HCT116 (cell line): Measurements from ENCODE around the gene OR52H1. TPM values are rescaled to one million over a fixed set of nuclear protein-coding genes. Genes with fewer than 3 reads are reported as not detected.

Experiments used
- ATAC-seq: fragments of 200-7000 bp; cut with Tn5 transposase; 2 replicates; pipeline ENCODE4 v1.9.1; 2020; ENCODE audit warnings: mild to moderate bottlenecking, moderate library complexity
- BruUV-seq: library from RNA; stranded (reverse); fragments of 400-500 nt; replicated peaks from 2 replicates; lab custom pipeline; 2021; lab: Mats Ljungman, UMichigan
- CTCF ChIA-PET: fragments of 300-600 bp; sonication (Branson Sonifier 250); formaldehyde crosslinking; loops from one replicate; lab custom pipeline; 2021; ENCODE audit warnings: antibody characterized with exemption; lab: Charles Lee
- POLR2A ChIA-PET: fragments of 300-600, 350-600 bp; sonication (Branson Sonifier 250); formaldehyde crosslinking; loops from one replicate; lab custom pipeline; 2021; ENCODE audit warnings: antibody characterized with exemption; lab: Charles Lee
- RAD21 ChIA-PET, 2 experiments: fragments of 300-600 bp; sonication (Branson Sonifier 250); formaldehyde crosslinking; loops; one replicate each; lab custom pipeline; 2023; ENCODE audit warnings: low total read pairs in 2 of 2; ENCODE audit not compliant: uncharacterized antibody in 2 of 2, unreplicated experiment in 2 of 2, low non-redundant PET in 1 of 2; lab: Charles Lee
- DNase-seq: peaks from one replicate; pipeline ENCODE4 v3.0.0-alpha.2; 2010; ENCODE audit warnings: low read depth, low spot score
- H2AFZ ChIP-seq: fragments of 200-600 bp; shearing (Covaris generic), sonication (generic); 2 replicates; pipeline ENCODE4 v1.6.1; 2017; ENCODE audit warnings: low read depth, mixed run types, mixed read lengths, antibody characterized with exemption, low read length; ENCODE audit not compliant: poor library complexity, severe bottlenecking
- H3K27ac ChIP-seq: 2 replicates; pipeline ENCODE4 v1.5.1; 2012; ENCODE audit warnings: low read depth, low read length
- H3K27me3 ChIP-seq: fragments of 200-600 bp; sonication (generic); 2 replicates; pipeline ENCODE4 v1.6.1; 2016; ENCODE audit warnings: mixed run types, low read length, mixed read lengths; ENCODE audit not compliant: insufficient read depth
- H3K36me3 ChIP-seq, 2 experiments: fragments of 200-500 bp in 1 of 2; fragments of 200-600 bp in 1 of 2; sonication (Bioruptor generic) in 1 of 2; sonication (generic) in 1 of 2; 2 replicates each; pipeline versions ENCODE4 v1.5.1 to v1.6.1; 2014 to 2016; ENCODE audit warnings: low read length in 2 of 2, inconsistent platforms in 1 of 2, mixed read lengths in 1 of 2, mixed run types in 1 of 2; ENCODE audit not compliant: insufficient read depth in 2 of 2, control insufficient read depth in 1 of 2
- H3K4me1 ChIP-seq, 2 experiments: fragments of 200-600 bp in 1 of 2; sonication (generic) in 1 of 2; 2 replicates each; pipeline versions ENCODE4 v1.5.1 to v1.6.1; 2012 to 2017; ENCODE audit warnings: low read length in 2 of 2, inconsistent platforms in 1 of 2, mild to moderate bottlenecking in 1 of 2, mixed read lengths in 1 of 2, mixed run types in 1 of 2, moderate library complexity in 1 of 2; ENCODE audit not compliant: insufficient read depth in 2 of 2, control insufficient read depth in 1 of 2
- H3K4me2 ChIP-seq: fragments of 200-600 bp; sonication (generic); 2 replicates; pipeline ENCODE4 v1.6.1; 2017; ENCODE audit warnings: mixed run types, low read length, mixed read lengths
- H3K4me3 ChIP-seq, 2 experiments: fragments of 200-600 bp in 1 of 2; sonication (generic) in 1 of 2; replicated peaks in 1 of 2; 2 replicates each; pipeline ENCODE4 v1.5.1; 2011 to 2016; ENCODE audit warnings: low read length in 2 of 2, control low read depth in 1 of 2, low read depth in 1 of 2, mild to moderate bottlenecking in 1 of 2, mixed read lengths in 1 of 2, mixed run types in 1 of 2
- H3K79me2 ChIP-seq: fragments of 200-600 bp; sonication (generic); 2 replicates; pipeline ENCODE4 v1.6.1; 2017; ENCODE audit warnings: mild to moderate bottlenecking, mixed run types, low read length, moderate library complexity, mixed read lengths; ENCODE audit not compliant: insufficient read depth
- H3K9ac ChIP-seq: fragments of 200-600 bp; sonication (generic); 2 replicates; pipeline ENCODE4 v1.6.1; 2016; ENCODE audit warnings: low read length, mixed read lengths
- H3K9me2 ChIP-seq: fragments of 200-600 bp; sonication (generic), shearing (Covaris generic); 2 replicates; pipeline ENCODE4 v1.6.1; 2017; ENCODE audit warnings: mixed run types, mild to moderate bottlenecking, moderate library complexity; ENCODE audit not compliant: insufficient read depth
- H3K9me3 ChIP-seq, 2 experiments: fragments of 200-500 bp in 1 of 2; fragments of 200-600 bp in 1 of 2; sonication (Bioruptor generic) in 1 of 2; sonication (generic) in 1 of 2; 2 replicates each; pipeline ENCODE4 v1.6.1; 2014 to 2017; ENCODE audit warnings: low read length in 2 of 2, mixed read lengths in 2 of 2, inconsistent platforms in 1 of 2, low read depth in 1 of 2, mild to moderate bottlenecking in 1 of 2, mixed run types in 1 of 2, moderate library complexity in 1 of 2; ENCODE audit not compliant: control insufficient read depth in 1 of 2, insufficient read depth in 1 of 2
- H4K20me1 ChIP-seq: fragments of 200-600 bp; sonication (generic), shearing (Covaris generic); 2 replicates; pipeline ENCODE4 v1.6.1; 2017; ENCODE audit warnings: mixed run types, mild to moderate bottlenecking, moderate library complexity; ENCODE audit not compliant: insufficient read depth
- CBX3 ChIP-seq: IDR thresholded peaks from 2 replicates; pipeline ENCODE4 v1.6.1; 2012; ENCODE audit warnings: low read depth
- CEBPB ChIP-seq: IDR thresholded peaks from 2 replicates; pipeline ENCODE4 v1.6.1; 2012; ENCODE audit warnings: low read depth
- EGR1 ChIP-seq: IDR thresholded peaks from 2 replicates; pipeline ENCODE4 v1.6.1; 2012; ENCODE audit warnings: low read depth
- ELF1 ChIP-seq: IDR thresholded peaks from 2 replicates; pipeline ENCODE4 v1.6.1; 2012; ENCODE audit warnings: low read depth, borderline replicate concordance
- EZH2 ChIP-seq: fragments of 200-600 bp; sonication (generic); IDR thresholded peaks from 2 replicates; pipeline ENCODE4 v1.6.1; 2017; ENCODE audit warnings: antibody characterized with exemption, mixed run types
- EZH2phosphoT487 ChIP-seq: fragments of 200-600 bp; IDR thresholded peaks from 2 replicates; pipeline ENCODE4 v1.6.1; 2018; ENCODE audit warnings: antibody characterized with exemption, borderline replicate concordance
- FOSL1 ChIP-seq: IDR thresholded peaks from 2 replicates; pipeline ENCODE4 v1.6.1; 2012; ENCODE audit warnings: low read depth
- JUND ChIP-seq: IDR thresholded peaks from 2 replicates; pipeline ENCODE4 v1.6.1; 2012
- POLR2A ChIP-seq: IDR thresholded peaks from 2 replicates; pipeline ENCODE4 v1.7.0; 2011; ENCODE audit warnings: borderline replicate concordance; ENCODE audit not compliant: insufficient read depth, insufficient read length; ENCODE audit errors: extremely low read depth
- POLR2AphosphoS5 ChIP-seq: IDR thresholded peaks from 2 replicates; pipeline ENCODE4 v1.6.1; 2011; ENCODE audit warnings: mild to moderate bottlenecking, low read depth, low read length, moderate library complexity
- RAD21 ChIP-seq: IDR thresholded peaks from 2 replicates; pipeline ENCODE4 v1.6.1; 2012; ENCODE audit warnings: low read depth, mild to moderate bottlenecking
- SIN3A ChIP-seq: IDR thresholded peaks from 2 replicates; pipeline ENCODE4 v1.6.1; 2012; ENCODE audit warnings: low read depth
- SP1 ChIP-seq: IDR thresholded peaks from 2 replicates; pipeline ENCODE4 v1.6.1; 2012; ENCODE audit warnings: low read depth
- SRF ChIP-seq: IDR thresholded peaks from 2 replicates; pipeline ENCODE4 v1.6.1; 2012; ENCODE audit warnings: low read depth
- TCF7L2 ChIP-seq: IDR thresholded peaks from 2 replicates; pipeline ENCODE4 v1.7.0; 2011; ENCODE audit warnings: borderline replicate concordance, inconsistent platforms; ENCODE audit not compliant: insufficient read depth, insufficient read length; ENCODE audit errors: extremely low read depth
- YY1 ChIP-seq: IDR thresholded peaks from 2 replicates; pipeline ENCODE4 v1.6.1; 2011; ENCODE audit warnings: low read length, low read depth, moderate library complexity, mild to moderate bottlenecking; ENCODE audit not compliant: insufficient replicate concordance; ENCODE audit errors: extremely low read depth
- ZFX ChIP-seq: fragments of 450-650 bp; IDR thresholded peaks from 2 replicates; pipeline ENCODE4 v1.6.1; 2017
- ZNF274 ChIP-seq: fragments of 200-500 bp; sonication (Bioruptor generic); IDR thresholded peaks from 2 replicates; pipeline ENCODE4 v1.6.1; 2014; ENCODE audit warnings: mild to moderate bottlenecking, low read depth, low read length, inconsistent platforms
- intact Hi-C: fragments of 100-400 bp; cut with micrococcal nuclease; formaldehyde crosslinking; loops from 2 replicates; pipeline ENCODE4 v1.10.0; 2022
- total RNA-seq: library from RNA; stranded (reverse); gene quantifications from one replicate; pipeline ENCODE4 v1.2.1, GENCODE V29; 2021; ENCODE audit not compliant: unreplicated experiment
- TF ChIP-seq, protein P1 (sequence below), 3 experiments: fragments of 200-600 bp in 1 of 3; sonication (generic) in 1 of 3; IDR thresholded peaks in 2 of 3; conservative IDR thresholded peaks in 1 of 3; 2 replicates each; pipeline ENCODE4 v1.5.1; 2012 to 2017; ENCODE audit warnings: low read depth in 2 of 3, low read length in 2 of 3, antibody characterized with exemption in 1 of 3, borderline replicate concordance in 1 of 3, control low read depth in 1 of 3, mild to moderate bottlenecking in 1 of 3, mixed read lengths in 1 of 3, mixed run types in 1 of 3, moderate library complexity in 1 of 3; ENCODE audit not compliant: insufficient read depth in 1 of 3
- TF ChIP-seq, protein P2 (sequence below): IDR thresholded peaks from 2 replicates; pipeline ENCODE4 v1.6.1; 2011; ENCODE audit warnings: mild to moderate bottlenecking, low read length, moderate library complexity; ENCODE audit not compliant: insufficient replicate concordance; ENCODE audit errors: extremely low read depth
- TF ChIP-seq, protein P3 (sequence below): IDR thresholded peaks from 2 replicates; pipeline ENCODE4 v1.6.1; 2012

Gene OR52H1
- total RNA-seq, 1 experiment from 2014 or later = not detected

DNA sequence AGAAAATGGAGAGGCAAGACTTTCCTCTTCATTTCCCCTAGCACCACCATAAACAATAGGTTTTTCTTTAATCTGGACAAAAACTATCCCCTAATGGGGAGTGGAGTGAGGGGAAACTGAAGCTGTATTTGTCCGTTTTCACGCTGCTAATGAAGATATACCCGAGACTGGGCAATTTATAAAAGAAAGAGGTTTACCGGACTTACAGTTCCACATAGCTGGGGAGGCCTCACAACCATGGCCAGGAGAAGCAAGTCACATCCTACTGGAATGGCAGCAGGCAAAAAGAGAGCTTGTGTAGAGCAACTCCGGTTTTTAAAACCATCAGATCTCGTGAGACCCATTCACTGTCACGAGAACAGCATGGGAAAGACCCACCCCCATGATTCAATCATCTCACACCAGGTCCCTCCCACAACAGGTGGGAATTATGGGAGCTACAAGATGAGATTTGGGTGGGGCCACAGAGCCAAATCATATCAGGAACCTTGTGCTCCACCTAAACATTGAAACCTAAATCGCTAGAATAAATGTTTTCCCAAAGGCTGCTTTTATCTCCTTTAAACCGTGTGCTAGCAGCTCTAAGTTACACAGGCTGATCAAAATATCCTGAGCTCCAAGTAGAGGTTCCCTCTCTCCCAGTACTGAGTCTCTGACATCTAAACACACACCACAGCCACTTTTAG lies 42.8 kb downstream of the OR52H1 start:
- Histone ChIP-seq H2AFZ (peak overlapping the region; percentile 19), H3K79me2 (peaks cover 50% of the 10 kb centered on the region), H3K36me3 (peaks cover 4 to 41% of the 10 kb centered on the region in 2 experiments; a peak in 3 of 4 replicates), H3K27ac (peak overlapping the region; percentile 65), H3K27me3 (no peaks in the 10 kb centered on the region), H3K4me3 (peak overlapping the region; percentile 61 to 93), H4K20me1 (peaks cover 28% of the 10 kb centered on the region; the same call in 1 of the 2 replicates), H3K4me2 (peak overlapping the region; percentile 98), H3K9me2 (no peaks in the 10 kb centered on the region), H3K4me1 (peaks cover 10 to 49% of the 10 kb centered on the region in 2 experiments), H3K9ac (peak overlapping the region; percentile 96), H3K9me3 (no peaks in the 10 kb centered on the region)
- ChIA-PET CTCF (interaction anchor here (0.9 kb wide), 1 partner anchor 386 kb away, joined by 3 read pairs; no protein-coding TSS in a partner anchor), POLR2A (interaction anchor here (0.5 to 3.2 kb wide), 31 partner anchors 9 to 179 kb away, joined by 3 to 56 read pairs (median 5); partner anchors contain the start of genes OR52D1, TRIM5 and UBQLNL), RAD21 (no interaction called here)
- BruUV-seq = no TSS peak
- intact Hi-C loops = no loop called here
- DNase-seq (peak; percentile 83), ATAC-seq (peak; percentile 74)
- TF ChIP-seq EGR1 = no peak
- TF ChIP-seq, protein P1, sequence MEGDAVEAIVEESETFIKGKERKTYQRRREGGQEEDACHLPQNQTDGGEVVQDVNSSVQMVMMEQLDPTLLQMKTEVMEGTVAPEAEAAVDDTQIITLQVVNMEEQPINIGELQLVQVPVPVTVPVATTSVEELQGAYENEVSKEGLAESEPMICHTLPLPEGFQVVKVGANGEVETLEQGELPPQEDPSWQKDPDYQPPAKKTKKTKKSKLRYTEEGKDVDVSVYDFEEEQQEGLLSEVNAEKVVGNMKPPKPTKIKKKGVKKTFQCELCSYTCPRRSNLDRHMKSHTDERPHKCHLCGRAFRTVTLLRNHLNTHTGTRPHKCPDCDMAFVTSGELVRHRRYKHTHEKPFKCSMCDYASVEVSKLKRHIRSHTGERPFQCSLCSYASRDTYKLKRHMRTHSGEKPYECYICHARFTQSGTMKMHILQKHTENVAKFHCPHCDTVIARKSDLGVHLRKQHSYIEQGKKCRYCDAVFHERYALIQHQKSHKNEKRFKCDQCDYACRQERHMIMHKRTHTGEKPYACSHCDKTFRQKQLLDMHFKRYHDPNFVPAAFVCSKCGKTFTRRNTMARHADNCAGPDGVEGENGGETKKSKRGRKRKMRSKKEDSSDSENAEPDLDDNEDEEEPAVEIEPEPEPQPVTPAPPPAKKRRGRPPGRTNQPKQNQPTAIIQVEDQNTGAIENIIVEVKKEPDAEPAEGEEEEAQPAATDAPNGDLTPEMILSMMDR (IDR thresholded peaks at IDR 0.05 in 2 of 3, conservative IDR thresholded peaks at IDR 0.05 in 1 of 3; ENCODE audit: borderline replicate concordance in 1 of 3, insufficient read depth in 1 of 3, low read depth in 2 of 3, low read length in 2 of 3) = no peak
- no peak; the same call in 1 of the 2 replicates for TF ChIP-seq ZFX
- 0 out of 2 replicates have a peak, but pooled peaks have one; percentile 28 for TF ChIP-seq JUND
- TF ChIP-seq EZH2 = no peak
- TF ChIP-seq SIN3A = peak; percentile 90
- TF ChIP-seq FOSL1 = no peak
- TF ChIP-seq ZNF274 = no peak
- peak; percentile 76 for TF ChIP-seq YY1
- no peak for TF ChIP-seq ELF1
- TF ChIP-seq, protein P2, sequence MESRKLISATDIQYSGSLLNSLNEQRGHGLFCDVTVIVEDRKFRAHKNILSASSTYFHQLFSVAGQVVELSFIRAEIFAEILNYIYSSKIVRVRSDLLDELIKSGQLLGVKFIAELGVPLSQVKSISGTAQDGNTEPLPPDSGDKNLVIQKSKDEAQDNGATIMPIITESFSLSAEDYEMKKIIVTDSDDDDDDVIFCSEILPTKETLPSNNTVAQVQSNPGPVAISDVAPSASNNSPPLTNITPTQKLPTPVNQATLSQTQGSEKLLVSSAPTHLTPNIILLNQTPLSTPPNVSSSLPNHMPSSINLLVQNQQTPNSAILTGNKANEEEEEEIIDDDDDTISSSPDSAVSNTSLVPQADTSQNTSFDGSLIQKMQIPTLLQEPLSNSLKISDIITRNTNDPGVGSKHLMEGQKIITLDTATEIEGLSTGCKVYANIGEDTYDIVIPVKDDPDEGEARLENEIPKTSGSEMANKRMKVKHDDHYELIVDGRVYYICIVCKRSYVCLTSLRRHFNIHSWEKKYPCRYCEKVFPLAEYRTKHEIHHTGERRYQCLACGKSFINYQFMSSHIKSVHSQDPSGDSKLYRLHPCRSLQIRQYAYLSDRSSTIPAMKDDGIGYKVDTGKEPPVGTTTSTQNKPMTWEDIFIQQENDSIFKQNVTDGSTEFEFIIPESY = peak; percentile 94
- no peak for TF ChIP-seq EZH2phosphoT487
- TF ChIP-seq POLR2AphosphoS5 = peak; percentile 99
- TF ChIP-seq TCF7L2 = no peak
- TF ChIP-seq RAD21 = no peak
- TF ChIP-seq SRF = no peak
- TF ChIP-seq CEBPB = 0 out of 2 replicates have a peak, but pooled peaks have one; percentile 19
- peak; percentile 90 for TF ChIP-seq POLR2A
- no peak for TF ChIP-seq CBX3
- TF ChIP-seq, protein P3, sequence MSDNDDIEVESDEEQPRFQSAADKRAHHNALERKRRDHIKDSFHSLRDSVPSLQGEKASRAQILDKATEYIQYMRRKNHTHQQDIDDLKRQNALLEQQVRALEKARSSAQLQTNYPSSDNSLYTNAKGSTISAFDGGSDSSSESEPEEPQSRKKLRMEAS = peak; percentile 50; the same call in 1 of the 2 replicates
- peak; percentile 66; the same call in 1 of the 2 replicates for TF ChIP-seq SP1
